HEK293T (cell line): ENCODE results near the gene NHLRC2.

Experiments
- CTCF ChIA-PET: fragments of 350-600 bp; formaldehyde crosslinking; extraction: SDS; loops from one replicate; lab custom pipeline; 2021; ENCODE audit warnings: antibody characterized with exemption, inconsistent platforms; lab: Yijun Ruan, JAX
- POLR2A ChIA-PET: fragments of 350-600 bp; formaldehyde crosslinking; extraction: SDS; loops from one replicate; lab custom pipeline; 2020; ENCODE audit warnings: antibody characterized with exemption, inconsistent platforms; lab: Yijun Ruan, JAX
- DNase-seq: peaks from one replicate; pipeline ENCODE4 v3.0.0; 2012; ENCODE audit warnings: mixed read lengths; ENCODE audit errors: extremely low spot score
- ARNT ChIP-seq: fragments of 450-650 bp; IDR thresholded peaks from 2 replicates; pipeline ENCODE4 v1.6.1; 2017; ENCODE audit warnings: mild to moderate bottlenecking
- BHLHE40 ChIP-seq: fragments of 450-650 bp; IDR thresholded peaks from 2 replicates; pipeline ENCODE4 v1.6.1; 2016; ENCODE audit warnings: mild to moderate bottlenecking, moderate library complexity, borderline replicate concordance
- CTBP1 ChIP-seq: fragments of 450-650 bp; IDR thresholded peaks from 2 replicates; pipeline ENCODE4 v1.6.1; 2016; ENCODE audit warnings: borderline replicate concordance
- ELF4 ChIP-seq: fragments of 450-650 bp; IDR thresholded peaks from 2 replicates; pipeline ENCODE4 v1.6.1; 2017; ENCODE audit warnings: antibody characterized with exemption
- FOXA1 ChIP-seq: fragments of 450-650 bp; IDR thresholded peaks from 2 replicates; pipeline ENCODE4 v1.6.1; 2016; ENCODE audit warnings: mild to moderate bottlenecking
- FOXK2 ChIP-seq: fragments of 450-650 bp; IDR thresholded peaks from 2 replicates; pipeline ENCODE4 v1.6.1; 2016; ENCODE audit warnings: mild to moderate bottlenecking
- FOXM1 ChIP-seq: fragments of 450-650 bp; IDR thresholded peaks from 2 replicates; pipeline ENCODE4 v1.6.1; 2017; ENCODE audit warnings: mild to moderate bottlenecking, borderline replicate concordance
- HDGF ChIP-seq: fragments of 450-650 bp; IDR thresholded peaks from 2 replicates; pipeline ENCODE4 v1.6.1; 2017; ENCODE audit warnings: antibody characterized with exemption, borderline replicate concordance
- L3MBTL2 ChIP-seq: fragments of 450-650 bp; conservative IDR thresholded peaks from 2 replicates; pipeline ENCODE4 v1.6.1; 2016; ENCODE audit warnings: mild to moderate bottlenecking
- LEF1 ChIP-seq: fragments of 450-650 bp; IDR thresholded peaks from 2 replicates; pipeline ENCODE4 v1.6.1; 2017; ENCODE audit warnings: mild to moderate bottlenecking, borderline replicate concordance
- NFRKB ChIP-seq: fragments of 450-650 bp; IDR thresholded peaks from 2 replicates; pipeline ENCODE4 v1.6.1; 2016; ENCODE audit warnings: mild to moderate bottlenecking, moderate library complexity
- SP1 ChIP-seq: fragments of 450-650 bp; IDR thresholded peaks from 2 replicates; pipeline ENCODE4 v1.6.1; 2017
- SUZ12 ChIP-seq: fragments of 450-650 bp; IDR thresholded peaks from 2 replicates; pipeline ENCODE4 v1.6.1; 2016; ENCODE audit warnings: mild to moderate bottlenecking
- TARDBP ChIP-seq: fragments of 450-650 bp; IDR thresholded peaks from 2 replicates; pipeline ENCODE4 v1.6.1; 2016
- ZNF384 ChIP-seq: fragments of 450-650 bp; IDR thresholded peaks from 2 replicates; pipeline ENCODE4 v1.6.1; 2016
- TF ChIP-seq, protein P1 (sequence below): fragments of 450-650 bp; IDR thresholded peaks from 2 replicates; pipeline ENCODE4 v1.6.1; 2016

Gene NHLRC2

DNA sequence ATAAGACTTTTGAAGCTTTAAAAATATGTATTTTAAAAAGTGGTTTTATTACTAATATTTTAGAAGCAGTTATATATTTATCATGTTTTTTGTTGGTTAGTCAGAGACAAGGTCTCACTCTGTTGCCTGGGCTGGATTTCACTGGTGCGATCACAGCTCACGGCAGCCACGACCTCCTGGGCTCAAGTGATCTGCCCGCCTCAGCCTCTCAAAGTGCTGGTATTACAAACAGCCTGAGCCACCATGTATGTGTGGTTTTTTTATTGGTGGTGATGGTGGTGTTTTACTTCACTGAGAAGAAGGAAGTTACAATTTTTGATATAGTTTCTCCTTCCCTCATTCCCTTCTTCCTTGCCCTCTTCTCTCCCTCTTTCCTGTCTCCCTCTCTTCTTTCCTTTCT, 13.4 kb downstream of the NHLRC2 start:
- ChIA-PET CTCF (no interaction called here), POLR2A (interaction anchor here (1.1 kb wide), 1 partner anchor 10 kb away, joined by 3 read pairs; no protein-coding TSS in a partner anchor)
- TF ChIP-seq SUZ12 (no peak), L3MBTL2 (no peak), FOXM1 (no peak), BHLHE40 (no peak), ELF4 (no peak), FOXA1 (no peak), SP1 (no peak), HDGF (no peak), LEF1 (no peak), ZNF384 (no peak), NFRKB (no peak), CTBP1 (no peak), FOXK2 (no peak), ARNT (no peak), TARDBP (no peak)
- TF ChIP-seq, protein P1, sequence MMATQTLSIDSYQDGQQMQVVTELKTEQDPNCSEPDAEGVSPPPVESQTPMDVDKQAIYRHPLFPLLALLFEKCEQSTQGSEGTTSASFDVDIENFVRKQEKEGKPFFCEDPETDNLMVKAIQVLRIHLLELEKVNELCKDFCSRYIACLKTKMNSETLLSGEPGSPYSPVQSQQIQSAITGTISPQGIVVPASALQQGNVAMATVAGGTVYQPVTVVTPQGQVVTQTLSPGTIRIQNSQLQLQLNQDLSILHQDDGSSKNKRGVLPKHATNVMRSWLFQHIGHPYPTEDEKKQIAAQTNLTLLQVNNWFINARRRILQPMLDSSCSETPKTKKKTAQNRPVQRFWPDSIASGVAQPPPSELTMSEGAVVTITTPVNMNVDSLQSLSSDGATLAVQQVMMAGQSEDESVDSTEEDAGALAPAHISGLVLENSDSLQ = no peak
- no peak for DNase-seq

DNA sequence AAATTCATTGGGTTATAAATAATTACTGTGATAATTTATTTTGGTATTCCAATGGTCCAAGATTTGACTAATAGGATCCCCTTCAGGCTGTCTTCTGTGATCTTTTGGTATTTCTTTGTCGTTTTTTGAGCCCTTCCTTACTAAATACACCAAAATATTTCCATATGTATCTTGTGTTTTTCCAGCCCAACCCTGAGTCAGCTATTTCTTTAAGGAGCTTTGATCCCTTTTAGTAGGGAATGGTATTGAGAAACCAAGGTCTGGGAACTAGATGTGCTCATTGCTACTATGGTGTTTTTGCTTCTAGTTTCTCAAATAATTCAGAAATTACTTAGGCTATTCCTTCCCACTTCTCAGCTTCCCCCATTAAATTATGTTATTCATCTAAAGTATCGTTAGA, 15.3 kb downstream of the NHLRC2 start:
- ChIA-PET CTCF (no interaction called here), POLR2A (no interaction called here)
- no peak for DNase-seq
- TF ChIP-seq FOXM1 (no peak), HDGF (no peak), SUZ12 (no peak), CTBP1 (no peak), NFRKB (no peak), TARDBP (no peak), FOXK2 (no peak), ARNT (no peak), ELF4 (no peak), ZNF384 (no peak), FOXA1 (no peak), LEF1 (no peak), SP1 (no peak), L3MBTL2 (no peak), BHLHE40 (no peak)
- TF ChIP-seq, protein P1 = no peak

DNA sequence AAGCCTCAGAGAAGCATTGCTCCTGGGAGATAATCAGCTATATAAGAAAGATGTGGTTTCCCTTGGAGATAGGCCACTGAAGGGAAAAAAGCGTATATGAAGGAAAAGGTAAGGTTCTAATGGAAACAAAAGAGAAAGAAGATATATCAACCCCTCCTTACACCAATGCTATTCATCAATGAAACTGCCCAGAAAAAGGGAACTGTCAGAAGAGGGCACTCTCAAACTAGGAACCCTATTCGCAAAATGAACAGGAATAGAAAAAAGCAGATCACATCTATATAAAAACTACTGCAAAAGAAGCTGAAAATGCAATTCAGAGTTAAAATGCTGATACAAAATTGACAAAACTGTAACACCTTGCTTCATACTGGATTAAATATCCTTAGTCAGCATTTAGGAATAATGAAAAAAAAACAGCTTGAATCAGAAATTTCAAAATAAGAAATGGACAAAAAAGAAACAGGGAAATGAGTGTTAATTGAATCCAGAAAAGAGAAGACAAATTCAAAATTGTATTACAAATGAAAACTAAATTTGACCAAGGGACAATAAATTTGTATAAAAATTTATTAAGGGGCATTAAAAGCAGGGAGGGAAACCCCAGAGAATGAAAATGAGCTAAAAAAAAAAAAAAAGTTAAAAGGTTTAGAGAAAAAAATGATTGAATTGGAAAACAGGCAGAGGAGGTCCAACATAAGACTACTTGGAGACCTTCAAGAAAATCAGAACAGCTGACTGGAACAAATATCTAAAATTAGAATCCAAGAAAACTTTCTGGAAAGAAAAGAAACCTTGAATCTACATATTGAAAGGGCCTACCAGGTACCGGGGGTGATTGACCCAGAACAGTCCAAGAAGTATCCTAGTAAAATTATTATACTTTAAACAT, 17.9 kb downstream of the NHLRC2 start:
- ChIA-PET CTCF (interaction anchor here (0.6 kb wide), 1 partner anchor 124 kb away, joined by 3 read pairs; no protein-coding TSS in a partner anchor), POLR2A (no interaction called here)
- no peak for DNase-seq
- TF ChIP-seq NFRKB (no peak), ARNT (no peak), ELF4 (no peak), SP1 (no peak), FOXA1 (no peak), TARDBP (no peak), CTBP1 (no peak), L3MBTL2 (no peak), BHLHE40 (no peak), FOXM1 (no peak), LEF1 (no peak)
- TF ChIP-seq, protein P1 = no peak

DNA sequence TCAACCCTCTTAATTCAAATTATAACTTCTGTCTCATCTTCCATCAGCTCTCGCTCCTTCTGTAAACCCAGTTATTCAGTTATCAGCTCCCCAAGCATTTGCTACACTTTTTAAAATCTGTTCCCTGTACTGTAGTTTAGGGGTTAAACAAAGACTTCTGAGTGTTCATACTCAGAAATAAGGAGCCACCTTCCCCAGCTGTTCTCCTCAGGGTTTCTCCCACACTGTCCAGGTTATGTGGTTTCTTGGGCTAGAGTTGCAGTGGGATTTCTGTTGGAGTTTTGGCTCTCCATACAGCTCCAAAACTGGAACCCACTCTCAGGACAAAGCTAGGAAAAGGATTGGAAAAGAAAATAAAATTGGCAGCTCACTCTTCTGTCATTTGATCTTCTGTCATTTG, 20.8 kb downstream of the NHLRC2 start:
- no peak for DNase-seq
- no peak for TF ChIP-seq TARDBP
- TF ChIP-seq L3MBTL2 = no peak
- no peak for TF ChIP-seq HDGF
- TF ChIP-seq ARNT = no peak
- TF ChIP-seq, protein P1 = no peak
- TF ChIP-seq SUZ12 = no peak
- no peak for TF ChIP-seq NFRKB
- no peak for TF ChIP-seq ZNF384
- no peak for TF ChIP-seq BHLHE40
- TF ChIP-seq FOXK2 = no peak
- TF ChIP-seq ELF4 = no peak
- TF ChIP-seq CTBP1 = no peak
- no peak for TF ChIP-seq SP1
- TF ChIP-seq FOXM1 = no peak
- no peak for TF ChIP-seq FOXA1
- no peak for TF ChIP-seq LEF1
- POLR2A ChIA-PET = no interaction called here
- CTCF ChIA-PET = interaction anchor here (0.9 kb wide), 1 partner anchor 10 kb away, joined by 4 read pairs; no protein-coding TSS in a partner anchor

DNA sequence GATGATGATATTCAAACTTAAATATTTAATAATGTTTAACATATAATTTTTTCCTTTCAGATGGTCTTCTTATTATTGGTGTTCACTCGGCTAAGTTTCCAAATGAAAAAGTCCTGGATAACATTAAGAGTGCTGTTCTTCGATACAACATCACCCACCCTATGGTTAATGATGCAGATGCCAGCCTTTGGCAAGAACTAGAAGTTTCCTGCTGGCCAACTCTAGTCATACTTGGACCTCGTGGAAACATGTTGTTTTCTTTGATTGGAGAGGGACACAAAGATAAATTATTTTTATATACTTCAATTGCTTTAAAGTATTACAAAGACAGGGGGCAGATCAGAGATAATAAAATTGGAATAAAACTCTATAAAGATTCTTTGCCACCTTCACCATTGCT, 22.0 kb downstream of the NHLRC2 start:
- DNase-seq = no peak
- ChIA-PET CTCF (no interaction called here), POLR2A (no interaction called here)

More for the DNA sequence above, 22.0 kb downstream of the NHLRC2 start:
- no peak for TF ChIP-seq HDGF
- TF ChIP-seq ARNT = no peak
- TF ChIP-seq ZNF384 = no peak
- TF ChIP-seq CTBP1 = no peak
- no peak for TF ChIP-seq FOXM1
